Spleen (tissue), 11 donors: ENCODE data around the gene LMBR1. TPM values are rescaled to one million over a fixed set of nuclear protein-coding genes. Genes with fewer than 3 reads are reported as not detected.

ENCODE experiments used
- DNase-seq: peaks from one replicate; pipeline ENCODE4 v3.0.0-alpha.2; 2020
- H3K27ac ChIP-seq, 8 donors: fragments of 200-600 bp; sonication (generic) in 7 of 8; 1 replicate in 4 of 8; 2 replicates in 4 of 8; pipeline versions ENCODE4 v1.5.0 to v1.8.0; 2016 to 2021; ENCODE audit warnings: inconsistent platforms in 4 of 8, mild to moderate bottlenecking in 4 of 8, moderate library complexity in 1 of 8
- H3K27me3 ChIP-seq, 7 donors: fragments of 200-600 bp; sonication (generic) in 6 of 7; replicated peaks in 1 of 7; 1 replicate in 4 of 7; 2 replicates in 3 of 7; pipeline versions ENCODE4 v1.5.0 to v1.8.0; 2016 to 2021; ENCODE audit warnings: inconsistent platforms in 3 of 7, mild to moderate bottlenecking in 1 of 7
- H3K36me3 ChIP-seq, 6 donors: fragments of 200-600 bp; sonication (generic) in 5 of 6; 1 replicate in 4 of 6; 2 replicates in 2 of 6; pipeline versions ENCODE4 v1.5.0 to v1.8.0; 2016 to 2021; ENCODE audit warnings: inconsistent platforms in 2 of 6
- H3K4me1 ChIP-seq, 6 donors: fragments of 200-600 bp; sonication (generic) in 5 of 6; 1 replicate in 3 of 6; 2 replicates in 3 of 6; pipeline versions ENCODE4 v1.5.0 to v1.8.0; 2016 to 2021; ENCODE audit warnings: inconsistent platforms in 3 of 6
- H3K4me3 ChIP-seq, 8 donors: fragments of 200-600 bp; sonication (generic) in 7 of 8; 1 replicate in 4 of 8; 2 replicates in 4 of 8; pipeline versions ENCODE4 v1.5.0 to v1.8.0; 2016 to 2021; ENCODE audit warnings: inconsistent platforms in 4 of 8, mild to moderate bottlenecking in 4 of 8, moderate library complexity in 2 of 8
- H3K9me3 ChIP-seq, 8 donors: fragments of 200-600 bp; sonication (generic) in 7 of 8; 1 replicate in 4 of 8; 2 replicates in 4 of 8; pipeline versions ENCODE4 v1.5.0 to v1.8.0; 2016 to 2021; ENCODE audit warnings: inconsistent platforms in 4 of 8
- CTCF ChIP-seq, 11 experiments: fragments of 200-600 bp in 7 of 11; fragments of 450-650 bp in 4 of 11; sonication (generic) in 4 of 11; IDR thresholded peaks in 8 of 11; conservative IDR thresholded peaks in 3 of 11; 1 replicate in 7 of 11; 2 replicates in 4 of 11; pipeline versions ENCODE4 v1.4.0 to v1.8.0; 2016 to 2021; ENCODE audit warnings: antibody characterized with exemption in 11 of 11, inconsistent platforms in 4 of 11, mild to moderate bottlenecking in 1 of 11
- POLR2A ChIP-seq, 3 donors: fragments of 450-650 bp; IDR thresholded peaks; one replicate each; pipeline ENCODE4 v1.5.1; 2017; ENCODE audit warnings: antibody characterized with exemption in 3 of 3, mild to moderate bottlenecking in 1 of 3
- POLR2AphosphoS5 ChIP-seq, 3 donors: sonication (generic); formaldehyde crosslinking; IDR thresholded peaks; one replicate each; pipeline ENCODE4 v1.5.1; 2017; ENCODE audit warnings: antibody characterized with exemption in 3 of 3
- WGBS, 5 donors: extraction: QIAGEN DNeasy Blood & Tissue Kit in 3 of 5; methylation state at CpG; one replicate each; pipeline versions ENCODE4 v1.1.5 to v1.1.7; 2013 to 2018; 5-methylcytosine and 5-hydroxymethylcytosine counted together
- intact Hi-C: fragments of 100-400 bp; cut with DNase I; formaldehyde crosslinking; loops from one replicate; pipeline ENCODE4 v1.15.0; 2023; ENCODE audit warnings: low total_unique reads
- polyA plus RNA-seq, 3 donors: library from polyadenylated mRNA; stranded (reverse); fragments of 200-250 nt; gene quantifications; one replicate each; pipeline ENCODE4 v1.2.1, GENCODE V29; 2013
- total RNA-seq, 7 donors: library from RNA; depleted of rRNA in 3 of 7; stranded (reverse); fragments of >200 nt in 3 of 7; fragmentation: NEBNext Ultra II Directional in 4 of 7; extraction: Animal tissue kit (Norgen Biotek cat#: 25700) in 4 of 7; gene quantifications; one replicate each; pipeline versions ENCODE4 v1.1.0 to v1.2.1, GENCODE V29; 2016 to 2021
- donor health status: healthy with polysubstance abuse.
- donor health status: DM: no; HTN: no; CAD: no; lungs with moderate emphysema.
- donor health status: DM: no; HTN: no; CAD: no.
- donor health status: Bipolar disorder and iron deficiency.
- donor health status: healthy.
- donor health status: DM: no; HTN: no; CAD: no.
- donor health status: DM: yes; HTN: yes; CAD: no.

Gene LMBR1
- total and polyA plus RNA-seq, 10 donors: 4.8 to 88.3 (median 63.7) TPM

- Histone ChIP-seq H3K27ac (no peak overlapping the region), H3K9me3 (no peaks in the 10 kb centered on the region), H3K36me3 (peaks cover 0 to 56% (median 5%) of the 10 kb centered on the region in 6 donors), H3K4me3 (no peak overlapping the region), H3K27me3 (no peaks in the 10 kb centered on the region), H3K4me1 (no peaks in the 10 kb centered on the region)
- TF ChIP-seq POLR2AphosphoS5 (IDR thresholded peaks at IDR 0.05): peak in 1 of 3 donors; percentile 25
- no peak for TF ChIP-seq POLR2A (IDR thresholded peaks at IDR 0.05)
- intact Hi-C loops: no loop called here
- WGBS, 5 donors: 91 to 97% (median 95%) methylated on average over 19 of the region's 19 CpGs
- DNase-seq: no peak
Measured at GRCh38 chr7:156669035-156669828, 223.8 kb downstream of the LMBR1 start.

- peaks cover 0 to 46% (median 5%) of the 10 kb centered on the region in 6 donors for H3K36me3 ChIP-seq
- H3K4me3 ChIP-seq: no peak overlapping the region
- H3K27me3 ChIP-seq: no peaks in the 10 kb centered on the region
- TF ChIP-seq POLR2AphosphoS5 (IDR thresholded peaks at IDR 0.05) (peak in 1 of 3 donors; percentile 9), CTCF (IDR thresholded peaks at IDR 0.05 in 8 of 11, conservative IDR thresholded peaks at IDR 0.05 in 3 of 11) (no peak)
- 93 to 98% (median 94%) methylated on average over 13 of the region's 13 CpGs for WGBS, 5 donors
- intact Hi-C loops: no loop called here
- DNase-seq: peak; percentile 63
- no peaks in the 10 kb centered on the region for H3K4me1 ChIP-seq
- H3K9me3 ChIP-seq: no peaks in the 10 kb centered on the region
- no peak overlapping the region for H3K27ac ChIP-seq
Measured at GRCh38 chr7:156668130-156668741, 224.7 kb downstream of the LMBR1 start.

- no peaks in the 10 kb centered on the region for H3K9me3 ChIP-seq
Measured at GRCh38 chr7:156667110-156667426, 225.9 kb downstream of the LMBR1 start.

GRCh38 chr7:156666368-156667109 is 226.4 kb downstream of the LMBR1 start:
- no peak overlapping the region for H3K27ac ChIP-seq
- no peaks in the 10 kb centered on the region for H3K27me3 ChIP-seq
- TF ChIP-seq POLR2AphosphoS5 (IDR thresholded peaks at IDR 0.05) (no peak), POLR2A (IDR thresholded peaks at IDR 0.05) (no peak), CTCF (IDR thresholded peaks at IDR 0.05 in 8 of 11, conservative IDR thresholded peaks at IDR 0.05 in 3 of 11) (no peak)
- no peaks in the 10 kb centered on the region for H3K9me3 ChIP-seq
- WGBS, 5 donors: 75 to 85% (median 83%) methylated on average over 8 of the region's 8 CpGs
- peaks cover 0 to 31% (median 5%) of the 10 kb centered on the region in 6 donors for H3K36me3 ChIP-seq
- H3K4me1 ChIP-seq: no peaks in the 10 kb centered on the region
- H3K4me3 ChIP-seq: no peak overlapping the region
- intact Hi-C loops: no loop called here
- DNase-seq: no peak

More at GRCh38 chr7:156667110-156667426, 225.9 kb downstream of the LMBR1 start:
- DNase-seq: no peak
- TF ChIP-seq POLR2AphosphoS5 (IDR thresholded peaks at IDR 0.05): no peak
- no peak for TF ChIP-seq POLR2A (IDR thresholded peaks at IDR 0.05)
- TF ChIP-seq CTCF (IDR thresholded peaks at IDR 0.05 in 8 of 11, conservative IDR thresholded peaks at IDR 0.05 in 3 of 11): no peak
- intact Hi-C loops: no loop called here
- 97 to 100% (median 98%) methylated on average over 1 of the region's 1 CpG for WGBS, 5 donors
- Histone ChIP-seq H3K36me3 (peaks cover 0 to 36% (median 5%) of the 10 kb centered on the region in 6 donors), H3K27ac (no peak overlapping the region), H3K4me1 (no peaks in the 10 kb centered on the region), H3K4me3 (no peak overlapping the region), H3K27me3 (no peaks in the 10 kb centered on the region)
